Activated CD8-positive, alpha-beta memory T cell treated with anti-CD3 and anti-CD28 coated beads for 36 hours (primary cell): ENCODE data around the gene NRXN3. TPM values are rescaled to one million over a fixed set of nuclear protein-coding genes. Genes with fewer than 3 reads are reported as not detected.

Experiments used
- CTCF ChIA-PET: fragments of 350-600 bp; sonication (Branson Sonifier 250); formaldehyde crosslinking; loops from one replicate; lab custom pipeline; 2021; ENCODE audit warnings: antibody characterized with exemption; lab: Charles Lee
- POLR2A ChIA-PET: fragments of 350-600 bp; sonication (Branson Sonifier 250); formaldehyde crosslinking; loops from one replicate; lab custom pipeline; 2021; ENCODE audit warnings: antibody characterized with exemption; lab: Charles Lee
- total RNA-seq, 2 experiments: library from RNA; stranded (reverse); gene quantifications; one replicate each; pipeline ENCODE4 v1.2.3, GENCODE V29; 2021

The NRXN3 gene
- total RNA-seq, 2 experiments from 2014 or later: not detected

GRCh38 chr14:78664841-78665240 lies 494.7 kb downstream of the NRXN3 start:
- ChIA-PET POLR2A (no interaction called here), CTCF (no interaction called here)

GRCh38 chr14:78666336-78667056 lies 496.3 kb downstream of the NRXN3 start:
- ChIA-PET CTCF (no interaction called here), POLR2A (no interaction called here)

GRCh38 chr14:78667141-78667540 lies 497.0 kb downstream of the NRXN3 start:
- CTCF ChIA-PET: no interaction called here
- POLR2A ChIA-PET: no interaction called here

- ChIA-PET POLR2A (no interaction called here), CTCF (no interaction called here)
These were observed 503.7 kb downstream of the NRXN3 start for GRCh38 chr14:78673845-78674244.

- CTCF ChIA-PET: no interaction called here
These were observed 504.6 kb downstream of the NRXN3 start for GRCh38 chr14:78674820-78675219.

GRCh38 chr14:78683206-78683605 lies 513.0 kb downstream of the NRXN3 start:
- POLR2A ChIA-PET: no interaction called here
- CTCF ChIA-PET: no interaction called here

More at GRCh38 chr14:78674820-78675219, 504.6 kb downstream of the NRXN3 start:
- POLR2A ChIA-PET: no interaction called here

- ChIA-PET POLR2A (no interaction called here), CTCF (no interaction called here)
These were observed 513.8 kb downstream of the NRXN3 start for GRCh38 chr14:78683981-78684380.

- ChIA-PET POLR2A (no interaction called here), CTCF (no interaction called here)
These were observed 518.3 kb downstream of the NRXN3 start for GRCh38 chr14:78688503-78688902.

GRCh38 chr14:78690836-78691235 lies 520.7 kb downstream of the NRXN3 start:
- ChIA-PET POLR2A (no interaction called here), CTCF (no interaction called here)

- ChIA-PET CTCF (no interaction called here), POLR2A (no interaction called here)
These were observed 527.2 kb downstream of the NRXN3 start for GRCh38 chr14:78697341-78697740.

- ChIA-PET POLR2A (no interaction called here), CTCF (no interaction called here)
These were observed 528.8 kb downstream of the NRXN3 start for GRCh38 chr14:78698991-78699390.

GRCh38 chr14:78700236-78700635 lies 530.1 kb downstream of the NRXN3 start:
- CTCF ChIA-PET: no interaction called here
- POLR2A ChIA-PET: no interaction called here

GRCh38 chr14:78701246-78701645 lies 531.1 kb downstream of the NRXN3 start:
- CTCF ChIA-PET: no interaction called here
- POLR2A ChIA-PET: no interaction called here

GRCh38 chr14:78704965-78705364 lies 534.8 kb downstream of the NRXN3 start:
- ChIA-PET CTCF (no interaction called here), POLR2A (no interaction called here)

GRCh38 chr14:78705989-78706388 lies 535.8 kb downstream of the NRXN3 start:
- POLR2A ChIA-PET: no interaction called here
- CTCF ChIA-PET: no interaction called here

GRCh38 chr14:78709795-78710557 lies 539.8 kb downstream of the NRXN3 start:
- ChIA-PET CTCF (no interaction called here), POLR2A (no interaction called here)

GRCh38 chr14:78710963-78711362 lies 540.8 kb downstream of the NRXN3 start:
- ChIA-PET CTCF (no interaction called here), POLR2A (no interaction called here)

- ChIA-PET CTCF (no interaction called here), POLR2A (no interaction called here)
These were observed 543.5 kb downstream of the NRXN3 start for GRCh38 chr14:78713716-78714115.

GRCh38 chr14:78714711-78715110 lies 544.5 kb downstream of the NRXN3 start:
- ChIA-PET POLR2A (no interaction called here), CTCF (no interaction called here)

- ChIA-PET CTCF (no interaction called here), POLR2A (no interaction called here)
These were observed 551.7 kb downstream of the NRXN3 start for GRCh38 chr14:78721756-78722480.
